GM12873 (cell line): Measurements from ENCODE around the gene RBMS3.

ENCODE experiments used
- TF ChIP-seq, protein P1 (sequence below): IDR thresholded peaks from 2 replicates; pipeline ENCODE4 v1.5.1; 2012; ENCODE audit warnings: low read depth, mild to moderate bottlenecking, moderate library complexity, low read length, control low read depth; ENCODE audit not compliant: insufficient read depth; ENCODE audit errors: missing control alignments

Gene RBMS3

DNA sequence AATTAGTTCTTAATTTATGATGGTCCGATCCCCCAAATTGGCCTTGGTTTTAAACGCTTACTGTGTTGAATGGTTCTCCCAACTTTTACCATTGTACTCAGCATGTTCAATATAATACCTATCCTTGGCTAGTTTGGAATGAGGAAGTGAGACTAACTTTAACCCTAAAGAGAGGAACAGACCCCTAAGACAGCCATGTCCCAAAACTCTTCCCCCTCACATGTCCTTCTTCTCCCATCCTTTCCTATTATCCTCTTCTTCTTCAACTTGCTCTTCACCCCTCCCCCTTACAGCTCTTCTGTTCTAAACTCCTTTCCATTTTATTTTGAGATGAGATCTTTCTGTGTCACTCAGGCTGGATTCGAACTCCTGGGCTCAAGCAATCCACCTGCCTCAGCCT lies 116.5 kb downstream of the RBMS3 start:
- TF ChIP-seq, protein P1, sequence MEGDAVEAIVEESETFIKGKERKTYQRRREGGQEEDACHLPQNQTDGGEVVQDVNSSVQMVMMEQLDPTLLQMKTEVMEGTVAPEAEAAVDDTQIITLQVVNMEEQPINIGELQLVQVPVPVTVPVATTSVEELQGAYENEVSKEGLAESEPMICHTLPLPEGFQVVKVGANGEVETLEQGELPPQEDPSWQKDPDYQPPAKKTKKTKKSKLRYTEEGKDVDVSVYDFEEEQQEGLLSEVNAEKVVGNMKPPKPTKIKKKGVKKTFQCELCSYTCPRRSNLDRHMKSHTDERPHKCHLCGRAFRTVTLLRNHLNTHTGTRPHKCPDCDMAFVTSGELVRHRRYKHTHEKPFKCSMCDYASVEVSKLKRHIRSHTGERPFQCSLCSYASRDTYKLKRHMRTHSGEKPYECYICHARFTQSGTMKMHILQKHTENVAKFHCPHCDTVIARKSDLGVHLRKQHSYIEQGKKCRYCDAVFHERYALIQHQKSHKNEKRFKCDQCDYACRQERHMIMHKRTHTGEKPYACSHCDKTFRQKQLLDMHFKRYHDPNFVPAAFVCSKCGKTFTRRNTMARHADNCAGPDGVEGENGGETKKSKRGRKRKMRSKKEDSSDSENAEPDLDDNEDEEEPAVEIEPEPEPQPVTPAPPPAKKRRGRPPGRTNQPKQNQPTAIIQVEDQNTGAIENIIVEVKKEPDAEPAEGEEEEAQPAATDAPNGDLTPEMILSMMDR, result no peak

DNA sequence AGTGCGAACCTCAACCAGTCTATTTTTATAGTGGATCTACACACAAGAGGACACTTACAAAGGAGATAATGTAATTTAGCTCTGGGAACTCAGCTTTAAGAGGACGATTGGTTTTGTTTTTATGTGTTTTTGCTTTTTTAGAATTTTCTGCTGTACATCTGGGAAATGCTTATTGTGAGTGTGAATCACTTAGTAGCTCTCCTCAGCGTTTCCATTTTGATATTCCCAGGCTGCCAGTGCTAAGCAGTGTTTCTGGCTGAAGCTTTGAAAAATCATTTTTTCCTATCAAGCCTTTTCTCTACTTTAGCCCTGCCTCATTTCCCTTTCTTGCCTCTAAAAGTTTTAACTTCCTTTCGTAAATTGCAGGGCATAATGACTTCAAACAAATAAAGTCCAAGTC lies 117.9 kb downstream of the RBMS3 start:
- TF ChIP-seq, protein P1, result no peak

DNA sequence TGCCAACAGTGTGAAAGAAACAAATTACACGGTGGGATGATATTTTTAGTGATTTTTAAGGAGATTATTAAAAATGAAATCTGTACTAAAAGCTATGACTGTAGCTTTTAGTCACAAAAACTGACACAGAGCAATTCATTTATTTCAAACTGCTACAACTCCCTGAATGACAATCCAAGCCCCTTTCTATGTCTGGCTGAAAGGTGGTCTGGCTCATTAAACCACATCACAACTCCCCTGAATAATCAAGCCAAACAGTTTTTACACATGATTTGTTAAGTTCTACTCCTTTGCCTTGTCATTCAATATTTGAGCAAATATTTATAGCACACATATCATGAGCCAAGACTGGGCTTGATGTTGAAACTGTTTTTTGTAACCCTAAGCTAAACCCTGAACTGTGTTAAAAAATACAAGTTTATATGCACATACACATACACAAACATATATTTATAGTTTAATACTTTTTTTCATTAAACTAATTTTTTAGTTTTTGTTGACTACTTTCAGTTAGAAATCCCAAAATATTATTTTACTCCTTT lies 125.5 kb downstream of the RBMS3 start:
- TF ChIP-seq, protein P1, result no peak

DNA sequence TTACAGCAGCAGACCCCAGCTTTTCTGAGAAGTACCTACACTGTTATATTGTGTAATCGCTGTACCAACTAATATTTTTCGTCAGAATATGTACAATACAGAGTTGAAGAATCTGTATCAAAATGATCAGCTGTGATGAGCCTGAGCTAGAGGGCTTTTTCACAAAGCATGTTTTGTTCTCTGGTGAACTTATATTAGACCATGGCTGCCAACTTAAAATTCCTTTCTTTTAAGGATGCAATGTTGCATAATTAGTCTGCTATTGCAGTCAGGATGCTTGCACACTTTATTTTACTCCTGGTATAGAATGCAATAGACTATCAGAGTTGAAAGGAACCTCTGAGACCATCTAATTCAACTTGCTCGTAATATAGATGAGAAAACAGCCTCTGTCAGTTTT lies 127.8 kb downstream of the RBMS3 start:
- TF ChIP-seq, protein P1, result no peak

DNA sequence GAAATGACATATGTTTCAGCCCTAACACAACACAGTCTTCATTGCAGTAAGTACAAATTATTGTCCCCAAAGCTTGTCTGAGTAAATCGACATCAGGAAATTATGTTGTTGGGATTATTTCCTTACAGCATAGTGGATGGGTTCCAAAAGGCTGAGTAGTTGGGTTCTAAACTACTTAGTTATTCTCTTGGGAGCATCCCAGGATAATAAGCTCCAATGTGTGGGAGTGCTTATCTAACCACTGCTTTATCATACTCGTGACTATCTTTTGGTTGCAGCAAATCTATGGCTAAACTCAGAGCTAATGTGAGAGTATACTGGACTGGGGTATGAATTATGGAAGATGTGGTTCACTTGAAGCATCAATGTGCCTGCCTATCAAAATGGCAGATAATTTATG lies 128.5 kb downstream of the RBMS3 start:
- TF ChIP-seq, protein P1, result no peak

DNA sequence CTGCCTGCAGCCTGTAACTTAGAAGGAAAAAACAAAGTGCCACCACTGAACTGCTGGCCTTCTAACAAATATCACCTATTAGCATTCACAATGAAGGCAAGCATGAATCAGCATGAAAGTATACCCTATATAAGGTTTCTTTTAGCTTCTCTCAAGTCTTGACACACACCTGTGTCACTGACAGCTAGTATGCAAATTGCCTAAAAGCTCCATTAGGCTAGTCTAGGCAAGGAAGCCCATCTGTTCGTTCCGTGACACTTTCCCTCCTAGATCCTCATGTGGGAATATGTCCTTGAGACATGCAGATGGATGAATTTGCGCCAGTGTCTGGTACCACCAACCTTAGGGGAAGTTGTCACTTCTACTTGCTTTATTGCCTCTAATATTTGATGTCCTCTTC lies 129.3 kb downstream of the RBMS3 start:
- TF ChIP-seq, protein P1, result no peak

DNA sequence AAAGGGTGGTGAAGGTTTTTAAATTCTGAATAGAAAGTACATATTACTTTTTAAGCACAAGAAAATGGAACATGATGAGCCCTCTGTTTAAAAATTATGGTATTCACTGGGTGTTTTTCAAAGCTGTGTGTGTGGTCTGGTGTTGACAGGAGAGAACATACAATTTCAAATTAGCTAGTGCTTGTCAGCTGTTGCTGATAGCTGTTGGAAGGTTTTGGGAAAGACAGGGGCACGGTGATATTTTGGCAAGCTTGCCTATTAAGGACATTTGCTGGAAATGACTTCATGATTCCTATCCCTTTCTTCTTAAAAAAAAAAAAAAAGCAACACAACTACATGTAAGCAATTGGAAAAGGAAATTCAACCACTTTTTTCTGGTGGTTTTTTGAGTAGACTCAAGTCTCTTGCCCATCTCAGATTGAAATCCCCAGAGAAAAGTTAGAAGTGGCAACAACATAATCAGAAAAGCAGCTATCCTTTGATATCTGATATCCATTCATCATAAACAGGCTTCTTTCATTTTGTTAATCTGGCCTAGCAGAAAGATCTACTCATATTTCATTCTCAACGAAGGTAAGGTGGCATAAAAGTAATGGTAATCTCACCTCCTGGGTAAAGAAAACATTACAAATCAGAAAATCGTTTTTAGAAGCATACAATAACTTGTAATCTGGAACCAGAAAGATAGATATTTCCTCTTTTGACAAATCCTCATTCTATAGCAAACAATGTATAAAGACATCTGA lies 130.0 kb downstream of the RBMS3 start:
- TF ChIP-seq, protein P1, result no peak
